ENCODE measurements around the gene TMEM131. TPM values are rescaled to one million over a fixed set of nuclear protein-coding genes. Genes with fewer than 3 reads are reported as not detected.

The TMEM131 gene
- total RNA-seq, 4 donors from 2014 or later = 24.1 to 44.6 (median 34.4) TPM

- ATAC-seq (ENCODE audit: low FRiP score) = no peak
- no peak for DNase-seq (ENCODE audit: low spot score)
Observed at GRCh38 chr2:97742381-97742847, 253.3 kb downstream of the TMEM131 start.

GRCh38 chr2:97741686-97742085 lies 254.1 kb downstream of the TMEM131 start:
- DNase-seq (ENCODE audit: low spot score) = no peak
- no peak for TF ChIP-seq CTCF (IDR thresholded peaks at IDR 0.05)

More at GRCh38 chr2:97742381-97742847, 253.3 kb downstream of the TMEM131 start:
- TF ChIP-seq CTCF (IDR thresholded peaks at IDR 0.05) = no peak

GRCh38 chr2:97741251-97741650 lies 254.5 kb downstream of the TMEM131 start:
- no peak for DNase-seq (ENCODE audit: low spot score)
- ATAC-seq (ENCODE audit: low FRiP score) = no peak
- TF ChIP-seq CTCF (IDR thresholded peaks at IDR 0.05) = no peak

More at GRCh38 chr2:97741686-97742085, 254.1 kb downstream of the TMEM131 start:
- no peak for ATAC-seq (ENCODE audit: low FRiP score)

- no peak for DNase-seq (ENCODE audit: low spot score)
- no peak for ATAC-seq (ENCODE audit: low FRiP score)
- TF ChIP-seq CTCF (IDR thresholded peaks at IDR 0.05) = no peak
Observed at GRCh38 chr2:97740590-97741182, 255.1 kb downstream of the TMEM131 start.

- no peak for ATAC-seq (ENCODE audit: low FRiP score)
- DNase-seq (ENCODE audit: low spot score) = no peak
- no peak for TF ChIP-seq CTCF (IDR thresholded peaks at IDR 0.05)
Observed at GRCh38 chr2:97739893-97740245, 255.9 kb downstream of the TMEM131 start.

- DNase-seq (ENCODE audit: low spot score) (no peak), ATAC-seq (ENCODE audit: low FRiP score) (no peak)
- no peak for TF ChIP-seq CTCF (IDR thresholded peaks at IDR 0.05)
Observed at GRCh38 chr2:97739020-97739892, 256.5 kb downstream of the TMEM131 start.

Measured in omental fat pad (tissue), 4 donors.